GM12874 (cell line): ENCODE data around the gene CNTNAP2.

Source experiments
- CTCF ChIP-seq: IDR thresholded peaks from 2 replicates; pipeline ENCODE4 v1.5.1; 2011; ENCODE audit warnings: low read depth, mild to moderate bottlenecking, control low read depth, low read length, moderate library complexity; ENCODE audit not compliant: insufficient read depth

CNTNAP2 gene

GRCh38 chr7:146948703-146949102 is 832.1 kb downstream of the CNTNAP2 start:
- TF ChIP-seq CTCF = no peak

GRCh38 chr7:146956321-146956720 is 839.7 kb downstream of the CNTNAP2 start:
- no peak for TF ChIP-seq CTCF

GRCh38 chr7:146956853-146957252 is 840.3 kb downstream of the CNTNAP2 start:
- TF ChIP-seq CTCF = no peak

- no peak for TF ChIP-seq CTCF
Observed at GRCh38 chr7:146960773-146961391, 844.3 kb downstream of the CNTNAP2 start.

GRCh38 chr7:146961617-146962016 is 845.0 kb downstream of the CNTNAP2 start:
- TF ChIP-seq CTCF = no peak

DNA sequence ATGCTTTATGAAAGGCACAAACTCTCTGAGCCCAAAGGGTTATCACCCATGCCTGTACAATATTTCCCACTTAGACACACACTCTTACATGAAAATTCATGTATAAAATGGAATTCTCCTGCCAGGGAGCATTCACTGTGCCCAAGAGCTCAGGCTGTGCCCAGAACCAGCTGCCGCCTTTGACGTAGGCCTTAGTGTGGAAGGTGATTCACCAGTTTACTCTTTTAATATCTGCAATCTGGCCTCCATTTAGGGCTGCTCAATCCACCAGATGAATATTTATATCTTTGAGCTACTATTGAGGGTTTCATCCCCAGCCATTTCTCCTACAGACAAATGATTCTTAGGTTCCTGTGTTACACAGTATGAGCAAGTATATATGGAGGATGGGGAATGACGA is 849.7 kb downstream of the CNTNAP2 start:
- TF ChIP-seq CTCF = no peak

DNA sequence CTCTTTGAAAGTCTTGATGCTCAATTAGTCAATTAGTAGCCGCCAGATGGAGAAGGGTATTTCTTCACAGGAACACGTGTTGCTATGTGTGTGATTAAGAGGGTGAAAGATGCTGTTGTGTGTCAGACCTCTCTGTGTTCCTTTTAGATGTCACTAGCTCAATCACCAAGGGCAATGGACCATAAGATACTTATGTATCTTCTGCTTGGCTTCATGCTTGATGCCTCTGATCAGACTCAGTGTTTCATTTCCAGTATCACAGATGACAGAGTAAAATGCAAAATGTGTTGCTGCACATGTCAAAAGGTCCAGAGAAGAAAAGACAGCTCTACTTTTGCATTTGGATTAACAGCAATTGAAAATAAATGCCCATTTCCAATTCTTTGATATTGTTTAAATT is 865.9 kb downstream of the CNTNAP2 start:
- no peak for TF ChIP-seq CTCF

DNA sequence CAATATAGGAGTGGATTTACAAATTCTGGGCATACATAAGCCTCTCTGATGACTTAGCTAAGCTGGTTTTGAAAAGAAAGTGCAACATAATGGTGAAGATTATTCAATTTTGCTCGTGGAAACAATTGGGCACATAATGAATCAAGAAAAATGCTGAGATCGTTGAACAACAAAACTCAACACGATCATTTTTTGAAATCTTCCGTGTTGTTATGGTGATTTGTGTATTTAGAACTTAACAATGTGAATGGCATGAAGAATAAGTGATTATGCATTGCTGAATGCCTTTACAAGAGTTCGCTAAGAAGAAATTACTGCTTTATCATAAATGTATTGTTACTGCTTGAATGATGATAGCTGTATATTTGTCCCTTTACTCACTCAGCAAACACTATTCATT is 875.0 kb downstream of the CNTNAP2 start:
- no peak for TF ChIP-seq CTCF
